GM12892 (cell line): ENCODE measurements around the gene ADISSP.

Source experiments
- POLR2A ChIP-seq: IDR thresholded peaks from 2 replicates; pipeline ENCODE4 v1.6.1; 2011; ENCODE audit warnings: low read depth, low read length, control low read depth
- POLR2AphosphoS5 ChIP-seq: IDR thresholded peaks from 2 replicates; pipeline ENCODE4 v1.6.1; 2011; ENCODE audit warnings: low read depth, low read length, control low read depth
- TAF1 ChIP-seq: IDR thresholded peaks from 2 replicates; pipeline ENCODE4 v1.6.1; 2011; ENCODE audit warnings: low read depth, mild to moderate bottlenecking, control low read depth, low read length, borderline replicate concordance

- TF ChIP-seq POLR2A, result no peak
- TF ChIP-seq POLR2AphosphoS5, result no peak
- no peak for TF ChIP-seq TAF1
Measured at GRCh38 chr20:3777716-3778629, 10.4 kb upstream of the ADISSP start.
